NCI-H82 treated with DMSO at 0.1 percent for 48 hours (cell line): ENCODE data around the gene BSN.

ENCODE experiments used
- DNase-seq: peaks from one replicate; lab custom pipeline; 2025; ENCODE audit not compliant: unreplicated experiment; lab: John Stamatoyannopoulos, UW

Gene BSN

GRCh38 chr3:49654176-49654825 is 100.0 kb downstream of the BSN start:
- DNase-seq: no peak

DNA sequence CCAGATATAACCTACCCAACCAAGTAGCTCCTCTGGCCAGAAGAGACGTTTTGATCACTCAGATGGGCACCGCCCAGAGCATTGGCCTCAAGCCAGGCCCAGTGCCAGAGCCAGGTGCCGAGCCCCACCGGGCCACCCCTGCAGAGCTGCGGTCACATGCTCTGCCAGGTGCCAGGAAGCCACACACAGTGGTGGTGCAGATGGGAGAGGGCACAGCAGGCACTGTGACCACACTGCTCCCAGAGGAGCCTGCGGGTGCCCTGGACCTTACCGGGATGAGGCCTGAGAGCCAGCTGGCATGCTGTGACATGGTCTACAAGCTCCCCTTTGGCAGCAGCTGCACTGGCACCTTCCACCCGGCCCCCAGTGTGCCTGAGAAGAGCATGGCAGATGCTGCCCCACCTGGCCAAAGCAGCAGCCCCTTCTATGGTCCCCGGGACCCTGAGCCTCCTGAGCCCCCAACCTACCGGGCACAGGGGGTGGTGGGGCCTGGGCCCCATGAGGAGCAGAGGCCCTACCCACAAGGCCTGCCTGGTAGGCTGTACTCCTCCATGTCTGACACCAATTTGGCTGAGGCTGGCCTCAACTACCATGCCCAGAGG is 100.8 kb downstream of the BSN start:
- no peak for DNase-seq

- no peak for DNase-seq
These were observed 101.5 kb downstream of the BSN start for GRCh38 chr3:49655731-49656285.

DNA sequence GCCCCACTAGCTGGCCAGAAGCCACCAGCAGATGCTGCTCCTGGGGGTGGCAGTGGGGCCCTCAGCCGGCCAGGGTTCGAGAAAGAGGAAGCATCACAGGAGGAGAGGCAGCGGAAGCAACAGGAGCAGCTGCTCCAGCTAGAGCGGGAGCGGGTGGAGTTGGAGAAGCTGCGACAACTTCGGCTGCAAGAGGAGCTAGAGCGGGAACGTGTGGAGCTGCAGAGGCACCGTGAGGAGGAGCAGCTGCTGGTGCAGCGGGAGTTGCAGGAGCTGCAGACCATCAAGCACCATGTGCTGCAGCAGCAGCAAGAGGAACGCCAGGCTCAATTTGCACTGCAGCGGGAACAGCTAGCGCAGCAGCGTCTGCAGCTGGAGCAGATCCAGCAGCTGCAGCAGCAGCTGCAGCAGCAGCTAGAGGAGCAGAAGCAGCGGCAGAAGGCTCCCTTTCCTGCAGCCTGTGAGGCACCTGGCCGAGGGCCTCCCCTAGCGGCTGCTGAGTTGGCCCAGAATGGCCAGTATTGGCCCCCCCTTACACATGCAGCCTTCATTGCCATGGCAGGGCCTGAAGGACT is 102.3 kb downstream of the BSN start:
- no peak for DNase-seq

GRCh38 chr3:49657208-49657915 is 103.1 kb downstream of the BSN start:
- DNase-seq: no peak

DNA sequence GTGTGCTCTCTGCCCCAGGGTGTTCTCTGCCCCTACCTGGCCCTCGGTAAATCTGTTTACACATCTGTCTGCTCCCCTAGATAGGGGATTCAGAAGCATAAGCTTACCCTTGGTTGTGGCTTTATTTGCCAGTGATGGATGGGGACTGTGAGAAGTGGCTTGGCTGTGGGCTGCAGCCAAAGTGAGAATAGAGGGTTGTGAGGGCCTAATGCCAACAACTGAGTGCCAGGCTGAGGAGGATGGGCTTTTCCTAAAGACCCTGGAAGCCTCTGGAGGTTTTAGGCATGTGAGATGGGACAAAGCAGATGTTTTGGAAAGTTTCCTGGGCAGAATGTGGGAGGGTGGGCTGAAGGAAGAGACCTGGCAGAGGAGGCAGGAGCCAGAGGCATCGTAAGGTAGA is 104.4 kb downstream of the BSN start:
- DNase-seq: no peak

DNA sequence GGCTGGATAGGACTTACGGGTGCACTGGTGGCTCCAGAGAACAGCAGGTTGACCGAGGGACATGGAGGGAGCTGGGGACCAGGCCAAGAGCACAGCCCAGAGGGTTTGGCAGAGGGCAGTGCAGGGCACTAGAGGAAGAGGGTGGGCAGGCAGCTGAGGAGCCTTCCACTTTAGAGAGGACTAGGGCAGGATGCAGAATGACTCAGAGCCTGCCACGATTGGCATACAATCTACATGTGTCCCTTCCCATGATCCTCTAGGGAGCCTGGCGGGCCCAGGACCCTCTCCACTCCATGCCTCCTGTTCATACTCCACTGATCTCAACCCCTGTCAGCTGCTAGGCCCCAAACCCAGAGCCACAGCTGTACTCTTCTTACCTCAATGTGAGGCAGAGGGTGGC is 105.5 kb downstream of the BSN start:
- DNase-seq: no peak

GRCh38 chr3:49661281-49661680 is 107.0 kb downstream of the BSN start:
- DNase-seq: no peak

DNA sequence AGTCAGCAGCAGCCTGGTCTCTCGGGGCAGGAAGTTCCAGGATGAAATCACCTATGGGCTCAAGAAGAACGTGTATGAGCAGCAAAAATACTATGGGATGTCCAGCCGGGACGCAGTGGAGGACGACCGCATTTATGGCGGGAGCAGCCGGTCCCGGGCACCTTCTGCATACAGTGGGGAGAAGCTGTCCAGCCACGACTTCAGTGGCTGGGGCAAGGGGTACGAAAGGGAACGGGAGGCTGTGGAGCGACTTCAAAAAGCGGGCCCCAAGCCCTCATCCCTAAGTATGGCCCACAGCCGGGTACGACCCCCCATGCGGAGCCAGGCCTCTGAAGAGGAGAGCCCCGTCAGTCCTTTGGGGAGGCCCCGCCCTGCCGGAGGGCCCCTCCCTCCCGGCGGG is 107.7 kb downstream of the BSN start:
- no peak for DNase-seq

- DNase-seq: no peak
These were observed 108.6 kb downstream of the BSN start for GRCh38 chr3:49662720-49663413.

DNA sequence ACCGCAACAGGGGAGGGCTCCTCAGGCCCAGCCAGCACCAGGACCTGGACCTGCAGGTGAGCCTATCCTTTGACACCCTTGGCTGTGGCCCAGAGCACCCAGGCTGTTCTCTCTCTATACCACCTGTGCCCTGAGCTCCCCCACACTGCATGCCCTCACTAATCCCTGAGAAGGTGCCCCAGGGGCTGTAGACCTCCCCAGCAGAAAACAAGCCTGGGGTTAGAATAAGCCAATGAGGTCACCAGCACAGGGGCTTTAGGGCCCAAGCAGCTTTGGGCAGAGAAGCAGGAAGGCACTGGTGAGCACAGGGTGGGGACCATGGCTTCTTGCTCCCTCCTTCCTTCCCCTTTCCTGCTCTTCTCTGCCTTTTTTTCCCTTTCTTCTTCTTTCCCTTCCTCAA is 109.6 kb downstream of the BSN start:
- no peak for DNase-seq

- DNase-seq: no peak
These were observed 110.0 kb downstream of the BSN start for GRCh38 chr3:49664300-49664699.

- no peak for DNase-seq
These were observed 111.7 kb downstream of the BSN start for GRCh38 chr3:49665822-49666519.

DNA sequence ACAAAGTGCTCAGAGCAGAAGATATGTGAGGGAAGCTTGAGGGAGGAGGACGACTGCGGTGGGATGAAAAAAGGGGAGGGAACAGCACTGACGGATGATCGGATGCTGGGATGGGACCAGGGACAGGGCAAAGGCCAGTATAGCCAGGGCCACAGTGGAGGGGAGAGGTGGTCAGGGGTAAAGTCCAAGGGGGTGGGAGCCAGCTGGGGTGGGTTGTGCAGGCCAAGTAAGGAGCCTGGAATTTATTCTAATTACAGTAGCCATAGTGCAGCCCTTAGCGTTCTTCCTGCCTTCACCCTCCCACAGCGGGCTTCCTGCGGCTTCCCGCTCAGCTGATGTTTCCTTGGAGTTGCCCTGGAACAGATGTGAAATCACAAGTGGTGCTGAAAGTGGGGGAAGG is 112.3 kb downstream of the BSN start:
- DNase-seq: no peak

- DNase-seq: no peak
These were observed 113.6 kb downstream of the BSN start for GRCh38 chr3:49667701-49668413.

- no peak for DNase-seq
These were observed 114.1 kb downstream of the BSN start for GRCh38 chr3:49668414-49668797.

GRCh38 chr3:49668861-49669260 is 114.6 kb downstream of the BSN start:
- DNase-seq: no peak

DNA sequence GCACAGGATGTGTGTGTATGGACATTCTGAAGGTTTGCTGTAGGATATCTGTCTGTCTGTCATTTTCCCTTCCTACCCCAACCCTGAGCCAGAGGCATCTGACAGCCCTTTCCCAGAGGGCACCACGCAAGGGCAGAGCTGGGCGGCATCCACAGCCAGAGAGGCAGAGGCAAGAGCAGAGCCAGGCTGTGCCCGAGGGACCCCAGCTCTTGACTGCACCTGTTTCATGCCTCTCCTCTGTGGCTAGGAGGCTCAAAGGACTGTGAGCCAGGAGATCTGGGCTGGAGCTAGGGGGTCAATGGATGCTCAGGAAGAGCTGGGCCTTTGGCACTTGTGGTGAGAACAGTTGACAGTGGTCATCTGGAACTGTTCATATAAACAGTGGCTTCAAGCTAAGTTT is 115.1 kb downstream of the BSN start:
- no peak for DNase-seq

DNA sequence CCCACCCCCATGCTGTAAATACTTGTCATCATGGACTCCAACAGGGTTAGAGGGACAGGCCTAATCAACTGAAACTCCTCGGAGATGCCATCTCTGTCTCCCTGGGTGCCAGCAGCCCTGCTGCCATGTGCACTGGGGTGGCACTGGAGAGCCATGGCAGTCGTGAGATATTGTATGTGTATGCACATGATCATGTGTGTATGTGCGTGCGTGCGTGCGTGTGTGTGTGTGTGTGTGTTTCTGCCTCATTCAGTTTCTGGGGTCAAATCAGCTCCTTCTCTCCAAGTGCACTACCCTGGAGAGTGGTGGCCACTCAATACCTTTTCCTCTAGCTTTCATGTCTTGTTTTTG is 116.6 kb downstream of the BSN start:
- DNase-seq: no peak
